Non-pigmented ciliary epithelial cell (primary cell): ENCODE results near the gene PCDHGA1.
A peak's percentile ranks its signal among the peaks of the same experiment; 100 is the strongest.
"Not testable (repeated sequence)": the region's sequence is repeated elsewhere in the genome, so short reads cannot be mapped to it uniquely, and the experiment has no call there.

Experiments
- DNase-seq: peaks from one replicate; pipeline ENCODE4 v3.0.0-alpha.2; 2010; ENCODE audit warnings: low read depth

The PCDHGA1 gene

DNA sequence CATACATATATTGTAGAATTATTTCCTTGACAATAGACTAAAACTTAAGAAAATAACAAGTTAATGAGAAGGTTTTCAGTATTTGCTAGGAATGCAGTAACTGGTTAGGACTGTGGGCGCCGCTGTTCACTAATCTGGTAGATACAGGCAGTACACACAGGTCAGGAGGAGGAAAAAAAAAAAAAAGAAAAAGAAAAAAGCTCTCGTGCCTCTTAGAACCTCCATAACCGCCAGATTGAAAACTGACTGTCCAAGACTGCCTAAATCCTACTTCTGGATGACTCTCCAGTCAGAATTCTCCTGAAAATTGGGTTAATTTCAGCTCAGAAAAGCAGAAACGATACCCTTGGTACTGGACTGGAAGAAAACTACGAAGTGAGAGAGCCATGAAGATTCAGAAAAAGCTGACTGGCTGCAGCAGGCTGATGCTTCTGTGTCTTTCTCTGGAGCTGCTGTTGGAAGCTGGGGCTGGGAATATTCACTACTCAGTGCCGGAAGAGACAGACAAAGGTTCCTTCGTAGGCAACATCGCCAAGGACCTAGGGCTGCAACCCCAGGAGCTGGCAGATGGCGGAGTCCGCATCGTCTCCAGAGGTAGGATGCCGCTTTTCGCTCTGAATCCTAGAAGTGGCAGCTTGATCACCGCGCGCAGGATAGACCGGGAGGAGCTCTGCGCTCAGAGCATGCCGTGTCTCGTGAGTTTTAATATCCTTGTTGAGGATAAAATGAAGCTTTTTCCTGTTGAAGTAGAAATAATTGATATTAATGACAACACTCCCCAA, at the start of gene PCDHGA1:
TSS of gene PCDHGA1 (plus strand) at position 216 of the 782 bp plus-strand sequence.
- DNase-seq, result no peak

DNA sequence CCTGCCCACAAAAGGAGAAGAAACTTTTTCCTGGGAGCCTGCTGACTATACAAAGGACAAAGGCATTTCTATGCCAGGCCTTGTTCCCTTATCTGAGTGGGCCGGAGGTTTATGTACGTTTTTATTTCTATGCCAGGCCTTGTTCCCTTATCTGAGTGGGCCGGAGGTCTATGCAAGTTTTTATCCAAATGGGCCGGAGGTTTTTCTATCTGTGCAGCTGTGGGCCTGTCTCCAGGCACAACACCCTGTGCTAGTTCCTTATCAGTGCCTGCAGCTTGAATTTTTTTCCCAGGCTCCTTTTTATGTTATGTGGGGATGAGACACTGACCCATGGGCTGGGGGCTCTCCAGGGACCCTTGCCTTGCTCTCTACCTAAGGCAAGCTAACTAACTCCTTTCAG, 31.9 kb upstream of the PCDHGA1 start:
- DNase-seq, result no peak

DNA sequence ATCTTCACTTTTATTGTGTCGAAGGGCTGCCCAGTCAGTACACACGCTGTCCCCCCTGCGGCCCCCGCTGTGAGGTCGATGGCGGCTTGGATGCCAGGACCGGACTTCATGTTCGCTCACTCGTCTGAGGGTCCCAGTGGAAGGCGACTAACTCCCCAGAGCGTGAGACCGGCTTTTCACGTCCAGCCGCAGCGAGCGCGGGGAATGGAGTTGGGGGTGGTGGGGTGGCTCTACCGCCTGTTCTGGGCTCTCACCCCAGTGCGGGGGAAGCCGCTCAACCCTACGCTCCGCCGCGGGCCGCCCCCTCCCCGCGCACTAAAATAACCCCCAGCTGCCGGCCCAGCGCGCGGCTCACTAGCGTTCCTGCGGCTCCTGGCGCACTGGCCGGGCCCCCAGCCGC, 26.6 kb upstream of the PCDHGA1 start, which contains the start of gene SLC25A2:
TSS of gene SLC25A2 (minus strand) at position 294 of the 400 bp plus-strand sequence. CDS start at position 110, 184 bp downstream.
- DNase-seq, result no peak

DNA sequence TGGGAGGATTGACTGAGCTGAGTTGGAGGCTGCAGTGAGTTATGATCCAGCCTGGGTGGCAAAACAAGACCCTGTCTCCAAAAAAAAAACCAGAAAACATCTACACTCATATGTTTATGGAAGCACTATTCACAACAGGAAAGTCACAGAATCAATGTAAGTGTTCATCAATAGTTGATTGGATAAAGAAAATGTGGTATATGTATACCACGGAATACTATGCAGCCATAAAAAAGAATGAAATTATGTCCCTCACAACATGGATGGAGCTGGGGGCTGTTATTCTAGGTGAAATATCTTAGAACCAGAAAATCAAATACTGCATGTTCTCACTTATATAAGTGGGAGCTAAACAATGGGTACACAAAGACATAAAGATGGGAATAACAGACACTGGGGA, 23.7 kb upstream of the PCDHGA1 start:
- no peak for DNase-seq

DNA sequence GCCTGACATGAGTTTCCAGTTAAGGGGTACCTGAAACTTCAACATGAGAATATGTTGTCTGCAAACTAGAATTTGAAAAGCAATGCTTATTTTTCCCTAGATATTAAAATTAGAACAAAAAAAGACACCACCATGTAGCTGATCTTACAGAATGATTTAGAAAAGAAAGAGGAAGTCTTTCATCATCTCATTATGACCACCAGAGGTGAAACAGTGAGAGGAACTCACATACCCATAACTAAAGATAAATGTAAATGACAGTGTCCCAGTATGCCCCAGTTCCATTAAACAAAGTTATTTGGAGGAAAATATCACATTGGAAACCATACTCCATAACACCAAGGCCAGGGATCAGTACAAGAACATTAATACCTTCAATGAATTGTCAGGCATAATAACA, 16.6 kb upstream of the PCDHGA1 start:
- DNase-seq, result no peak

DNA sequence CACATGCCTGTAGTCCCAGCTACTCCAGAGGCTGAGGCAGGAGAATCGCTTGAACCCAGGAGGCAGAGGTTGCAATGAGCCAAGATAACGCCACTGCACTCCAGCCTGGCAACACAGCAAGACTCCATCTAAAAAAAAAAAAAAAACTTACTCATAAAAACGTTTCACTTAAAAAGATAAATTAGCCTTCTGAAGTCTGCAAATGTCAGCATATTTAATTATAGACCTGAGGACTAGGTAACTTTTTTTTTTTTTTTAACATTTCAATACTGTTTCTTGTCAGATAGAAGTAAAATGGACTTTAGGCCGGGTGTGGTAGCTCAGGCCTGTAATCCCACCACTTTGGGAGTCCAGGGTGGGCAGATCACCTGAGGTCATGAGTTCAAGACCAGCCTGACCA, 13.4 kb upstream of the PCDHGA1 start:
- not testable (repeated sequence) for DNase-seq

DNA sequence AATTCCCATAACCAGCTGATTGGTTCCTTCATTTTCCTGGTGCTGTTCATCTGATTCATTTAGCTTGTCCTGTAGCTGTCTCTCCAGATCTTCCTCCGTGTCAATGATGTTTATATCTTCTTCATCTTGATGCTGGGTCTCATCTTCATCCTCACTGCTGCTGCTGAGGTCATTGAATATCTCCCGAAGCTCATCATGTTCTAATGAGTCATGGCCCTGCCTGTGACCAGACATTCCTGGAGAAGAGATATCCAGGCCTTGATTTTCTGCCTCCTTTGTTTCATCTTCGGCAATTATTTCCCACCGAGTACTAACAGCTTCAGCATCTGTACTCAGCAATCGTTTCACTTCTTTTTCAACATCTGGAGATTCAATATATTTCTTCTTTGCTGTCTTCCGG, 11.1 kb upstream of the PCDHGA1 start:
- DNase-seq, result no peak

DNA sequence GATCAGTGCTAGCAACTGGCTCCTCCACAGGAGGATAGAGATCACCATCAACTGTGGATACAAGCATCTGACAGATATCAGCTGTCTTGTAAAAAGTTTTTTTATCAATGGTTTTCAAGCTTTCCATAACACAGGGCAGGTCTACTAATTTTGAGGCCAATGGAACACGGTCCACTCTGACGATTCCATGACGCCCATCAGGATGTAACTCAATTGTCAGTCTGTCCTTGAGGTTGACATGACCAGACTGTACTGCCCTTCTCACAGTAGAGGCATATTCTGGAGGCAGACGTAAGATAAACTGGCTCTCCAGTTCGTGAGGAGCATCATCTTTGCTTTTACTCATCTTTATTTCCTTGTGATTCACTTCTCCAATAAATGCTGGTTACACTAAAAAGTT, 10.6 kb upstream of the PCDHGA1 start:
- DNase-seq, result no peak

DNA sequence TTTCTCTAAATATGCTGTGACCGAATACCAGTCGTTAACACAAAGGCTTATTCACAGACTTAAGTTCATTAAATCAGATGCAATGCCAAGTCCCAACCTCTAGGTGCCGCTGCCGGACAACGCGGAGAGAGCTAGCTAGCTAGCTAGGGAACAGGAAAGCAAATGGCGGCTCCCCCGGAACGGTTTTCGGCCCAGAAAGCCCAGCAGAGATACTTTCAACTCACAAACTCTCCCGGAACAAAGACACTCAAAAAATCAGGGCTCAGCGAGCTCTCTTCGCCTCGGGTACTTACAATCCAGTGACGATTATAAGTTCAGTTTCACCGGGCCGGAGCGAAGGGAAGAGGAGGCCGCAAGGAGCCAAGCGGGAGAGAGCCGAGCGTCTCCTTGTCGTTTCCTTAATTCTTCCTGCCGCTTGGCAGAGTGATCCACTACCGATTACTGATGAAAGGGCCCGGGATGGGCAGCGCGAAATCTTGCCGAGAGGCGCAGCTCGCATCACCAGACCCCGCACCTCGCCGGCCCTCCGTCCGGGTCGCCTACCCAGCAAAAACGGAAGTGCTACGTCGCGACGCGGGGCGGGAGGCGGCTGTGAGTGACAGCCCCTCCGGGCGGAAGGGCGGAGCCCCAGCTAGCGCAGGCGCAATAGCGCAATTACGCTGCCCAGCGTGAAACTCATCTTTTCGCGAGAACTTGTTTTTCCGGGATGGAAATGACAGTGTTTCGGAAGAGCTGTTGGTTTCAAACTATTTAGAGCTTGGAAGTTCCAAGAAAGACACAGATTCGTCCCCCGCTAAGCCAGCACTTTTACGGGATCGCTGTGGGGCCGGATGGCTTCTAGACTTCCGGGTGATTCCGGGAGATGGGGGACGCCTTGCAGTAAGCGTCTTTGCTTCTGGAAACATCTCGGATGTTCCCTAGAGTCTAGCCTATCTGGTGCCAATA, 9.8 kb upstream of the PCDHGA1 start, which contains the start of gene TAF7:
TSS of gene TAF7 (minus strand) at position 560 of the 945 bp plus-strand sequence. CDS start 740 bp downstream, outside the sequence.
- DNase-seq, result peak; percentile 76

DNA sequence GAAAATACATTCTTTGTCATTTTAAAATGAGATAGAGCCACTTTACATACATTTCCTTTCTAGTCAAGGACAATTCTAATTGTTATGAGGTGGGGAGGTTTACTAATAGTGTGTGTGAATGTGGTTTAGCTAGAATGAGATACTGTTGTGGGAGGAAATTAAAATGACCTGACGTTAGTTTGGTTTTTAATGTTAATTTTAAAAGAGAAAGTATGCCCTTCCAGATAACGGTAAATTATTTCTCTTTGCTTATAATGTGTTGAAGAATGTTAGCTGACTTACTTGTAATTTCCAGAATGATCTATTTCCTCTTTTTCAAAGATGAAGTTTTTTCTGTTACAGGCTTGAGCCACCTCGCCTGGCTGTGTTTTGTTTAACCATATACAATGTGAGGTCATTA, 8.1 kb upstream of the PCDHGA1 start:
- no peak for DNase-seq

DNA sequence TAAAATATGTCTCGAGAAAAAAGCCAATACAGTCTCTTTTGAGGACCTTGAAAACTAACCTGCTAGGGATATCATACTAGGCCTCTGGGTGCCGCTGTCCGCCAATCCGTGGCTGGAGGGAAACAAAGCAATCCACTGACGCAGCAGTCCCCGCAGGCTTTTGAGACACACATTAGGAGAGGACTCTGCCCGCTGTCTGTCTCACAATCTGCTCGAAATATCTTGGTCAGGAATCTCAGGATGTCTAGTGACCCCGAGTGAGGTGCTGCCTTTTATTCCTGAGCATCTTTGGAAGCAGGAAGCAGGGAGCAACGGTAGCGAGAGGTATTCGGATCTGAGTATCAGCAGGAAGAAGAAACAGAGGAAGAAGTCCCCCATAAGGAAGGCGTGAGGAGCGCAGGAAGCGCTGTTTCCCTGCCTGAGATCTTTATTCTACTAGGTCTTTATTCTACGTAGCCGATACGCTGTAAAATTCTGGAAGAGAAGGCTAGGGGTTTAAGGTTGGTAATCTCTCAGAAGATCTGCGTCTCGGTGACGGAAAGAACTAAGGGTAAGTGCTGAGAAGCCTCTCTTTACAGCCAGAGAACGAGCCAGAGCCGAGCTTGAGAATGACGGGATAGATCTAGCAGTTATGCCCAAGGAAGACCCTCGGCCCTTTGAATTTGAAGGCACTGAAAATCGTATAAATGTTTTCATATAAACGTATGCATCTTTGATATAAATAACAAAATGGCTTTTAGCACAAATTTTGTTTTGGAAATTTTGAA, 4.0 kb upstream of the PCDHGA1 start:
- no peak for DNase-seq

DNA sequence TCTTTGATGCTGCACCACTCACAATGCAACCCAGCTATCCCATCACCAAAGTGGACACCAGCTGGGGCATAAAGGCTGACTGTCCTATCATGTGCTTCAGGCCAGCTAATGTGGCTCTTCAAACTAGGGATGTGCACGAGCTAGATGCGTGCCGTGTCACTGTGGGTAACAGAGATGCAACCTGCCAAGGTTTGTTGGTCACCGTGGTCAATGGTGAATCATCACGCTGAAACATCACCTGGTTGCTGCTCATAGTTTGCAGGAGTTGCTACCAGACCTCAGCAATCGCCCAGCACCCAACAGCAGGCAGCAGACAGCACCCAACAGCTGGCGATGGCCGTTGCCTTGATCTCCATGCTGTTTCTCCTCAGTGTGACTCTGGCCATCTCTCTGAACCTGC, 2.1 kb upstream of the PCDHGA1 start:
- DNase-seq, result no peak

DNA sequence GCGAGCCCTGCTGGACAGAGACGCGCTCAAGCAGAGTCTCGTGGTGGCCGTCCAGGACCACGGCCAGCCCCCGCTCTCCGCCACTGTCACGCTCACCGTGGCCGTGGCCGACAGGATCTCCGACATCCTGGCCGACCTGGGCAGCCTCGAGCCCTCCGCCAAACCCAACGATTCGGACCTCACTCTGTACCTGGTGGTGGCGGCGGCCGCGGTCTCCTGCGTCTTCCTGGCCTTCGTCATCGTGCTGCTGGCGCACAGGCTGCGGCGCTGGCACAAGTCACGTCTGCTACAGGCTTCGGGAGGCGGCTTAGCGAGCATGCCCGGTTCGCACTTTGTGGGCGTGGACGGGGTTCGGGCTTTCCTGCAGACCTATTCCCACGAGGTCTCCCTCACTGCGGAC, 2.3 kb downstream of the PCDHGA1 start:
- not testable (repeated sequence) for DNase-seq

DNA sequence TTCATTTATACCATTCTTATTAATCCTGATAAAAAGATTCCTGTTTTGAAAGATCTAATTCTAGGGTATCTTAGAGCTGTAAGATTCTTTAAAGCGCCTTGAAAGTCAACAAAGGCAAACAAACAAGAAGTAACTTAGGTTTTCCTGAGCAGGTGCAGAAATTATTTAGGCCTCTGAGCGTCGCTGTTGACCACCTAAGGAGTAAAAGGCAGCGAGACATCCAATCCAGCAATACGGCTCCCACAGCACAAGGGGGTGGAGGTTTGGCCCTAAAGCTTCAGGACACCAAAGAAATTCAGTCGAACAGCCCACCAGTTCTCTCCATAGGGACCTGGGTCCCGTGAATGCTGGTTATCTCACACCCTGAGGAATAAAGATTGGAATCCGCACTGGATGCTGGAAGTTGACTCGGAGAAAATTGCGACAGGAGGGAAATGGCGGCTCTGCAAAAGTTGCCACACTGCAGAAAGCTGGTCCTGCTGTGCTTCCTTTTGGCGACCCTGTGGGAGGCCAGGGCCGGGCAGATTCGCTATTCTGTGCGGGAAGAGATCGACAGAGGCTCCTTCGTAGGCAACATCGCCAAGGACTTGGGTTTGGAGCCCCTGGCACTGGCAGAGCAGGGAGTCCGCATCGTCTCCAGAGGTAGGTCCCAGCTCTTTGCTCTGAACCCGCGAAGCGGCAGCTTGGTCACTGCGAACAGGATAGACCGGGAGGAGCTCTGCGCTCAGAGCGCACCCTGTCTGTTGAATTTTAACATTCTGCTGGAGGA, 8.4 kb downstream of the PCDHGA1 start, which contains the start of gene PCDHGA2:
TSS of gene PCDHGA2 (plus strand) at position 223 of the 769 bp plus-strand sequence.
- no peak for DNase-seq

DNA sequence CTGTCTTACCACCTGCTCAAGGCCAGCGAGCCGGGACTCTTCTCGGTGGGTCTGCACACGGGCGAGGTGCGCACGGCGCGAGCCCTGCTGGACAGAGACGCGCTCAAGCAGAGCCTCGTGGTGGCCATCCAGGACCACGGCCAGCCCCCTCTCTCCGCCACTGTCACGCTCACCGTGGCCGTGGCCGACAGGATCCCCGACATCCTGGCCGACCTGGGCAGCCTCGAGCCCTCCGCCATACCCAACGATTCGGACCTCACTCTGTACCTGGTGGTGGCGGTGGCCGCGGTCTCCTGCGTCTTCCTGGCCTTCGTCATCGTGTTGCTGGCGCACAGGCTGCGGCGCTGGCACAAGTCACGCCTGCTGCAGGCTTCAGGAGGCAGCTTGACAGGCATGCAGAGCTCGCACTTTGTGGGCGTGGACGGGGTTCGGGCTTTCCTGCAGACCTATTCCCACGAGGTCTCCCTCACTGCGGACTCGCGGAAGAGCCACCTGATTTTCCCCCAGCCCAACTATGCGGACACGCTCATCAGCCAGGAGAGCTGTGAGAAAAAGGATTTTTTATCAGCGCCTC, 10.6 kb downstream of the PCDHGA1 start:
- DNase-seq, result not testable (repeated sequence)

DNA sequence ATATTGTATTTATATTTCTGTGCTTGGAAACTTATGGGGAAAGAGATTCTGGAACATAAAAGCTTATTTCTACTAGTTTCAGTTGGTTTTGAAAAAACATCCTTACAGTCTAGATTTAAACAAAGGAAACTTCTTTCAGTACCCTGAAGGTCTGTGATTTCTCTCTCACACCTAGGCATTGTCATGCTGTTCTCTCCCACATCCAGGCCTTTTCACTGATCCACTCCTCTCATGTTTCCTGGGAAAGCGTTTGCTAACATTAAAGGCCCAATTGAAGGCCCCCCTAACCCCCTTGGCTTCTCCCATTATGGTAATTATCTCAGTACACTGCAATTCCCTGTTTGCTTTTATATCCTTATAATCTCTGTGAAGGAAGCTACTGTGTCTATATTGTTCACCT, 12.5 kb downstream of the PCDHGA1 start:
- DNase-seq, result no peak

DNA sequence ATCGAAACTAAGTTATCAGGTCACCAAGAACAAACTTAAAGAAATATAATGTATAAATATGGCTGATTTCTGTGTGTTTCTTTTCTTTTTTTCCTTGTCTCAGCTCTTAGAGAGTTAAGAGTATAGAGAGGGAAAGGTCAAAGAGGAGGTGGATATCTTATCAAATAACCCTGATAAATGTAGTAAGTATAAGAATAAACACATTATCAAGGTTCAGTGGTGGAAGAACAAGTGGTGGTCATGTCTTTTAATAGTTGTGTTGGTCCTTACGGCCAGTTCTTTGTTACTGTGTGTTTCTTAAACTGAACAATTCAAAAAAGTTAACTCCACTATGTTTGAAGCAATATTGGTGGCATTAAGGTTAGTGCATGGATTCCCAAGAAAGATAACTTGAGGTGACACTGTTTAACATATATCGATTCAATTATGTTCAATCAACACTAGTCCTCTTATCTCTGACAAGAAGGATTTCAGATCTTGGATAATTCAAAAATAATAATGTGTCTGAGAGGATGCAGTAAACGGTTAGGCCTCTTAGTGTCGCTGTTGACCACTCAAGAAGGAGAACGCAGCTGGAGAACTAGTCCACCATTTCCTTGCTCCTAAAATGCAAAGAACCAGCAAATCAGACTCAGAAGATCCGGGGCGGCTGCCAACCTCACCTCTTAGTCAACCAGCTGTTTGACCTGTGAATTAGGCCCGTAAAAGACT, 13.1 kb downstream of the PCDHGA1 start, which contains the start of gene PCDHGA3:
TSS of gene PCDHGA3 (plus strand) at position 588 of the 711 bp plus-strand sequence. CDS start 205 bp downstream, outside the sequence.
- DNase-seq, result no peak

DNA sequence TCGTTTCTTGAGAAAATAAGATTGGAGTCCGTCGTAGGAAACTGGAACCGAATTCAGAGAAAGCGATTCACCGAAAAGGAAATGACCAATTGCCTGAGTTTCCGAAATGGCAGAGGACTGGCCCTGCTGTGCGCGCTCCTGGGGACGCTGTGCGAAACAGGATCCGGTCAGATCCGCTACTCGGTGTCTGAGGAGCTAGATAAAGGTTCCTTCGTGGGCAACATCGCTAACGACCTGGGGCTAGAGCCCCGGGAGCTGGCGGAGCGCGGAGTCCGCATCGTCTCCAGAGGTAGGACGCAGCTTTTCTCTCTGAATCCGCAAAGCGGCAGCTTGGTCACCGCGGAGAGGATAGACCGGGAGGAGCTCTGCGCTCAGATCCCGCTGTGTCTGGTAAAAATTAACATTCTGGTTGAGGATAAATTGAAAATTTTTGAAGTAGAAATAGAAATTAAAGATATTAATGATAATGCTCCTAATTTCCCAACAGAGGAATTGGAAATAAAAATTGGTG, 13.7 kb downstream of the PCDHGA1 start:
- no peak for DNase-seq

DNA sequence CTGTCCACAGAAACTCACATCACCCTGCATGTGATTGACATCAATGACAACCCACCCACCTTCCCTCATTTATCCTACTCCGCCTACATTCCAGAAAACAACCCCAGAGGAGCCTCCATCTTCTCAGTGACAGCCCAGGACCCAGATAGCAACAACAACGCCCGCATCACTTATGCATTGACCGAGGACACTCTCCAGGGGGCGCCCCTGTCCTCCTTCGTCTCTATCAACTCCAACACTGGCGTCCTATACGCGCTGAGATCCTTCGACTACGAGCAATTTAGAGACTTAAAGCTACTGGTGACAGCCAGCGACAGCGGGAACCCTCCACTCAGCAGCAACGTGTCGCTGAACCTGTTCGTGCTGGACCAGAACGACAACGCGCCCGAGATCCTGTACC, 15.0 kb downstream of the PCDHGA1 start:
- DNase-seq, result no peak

DNA sequence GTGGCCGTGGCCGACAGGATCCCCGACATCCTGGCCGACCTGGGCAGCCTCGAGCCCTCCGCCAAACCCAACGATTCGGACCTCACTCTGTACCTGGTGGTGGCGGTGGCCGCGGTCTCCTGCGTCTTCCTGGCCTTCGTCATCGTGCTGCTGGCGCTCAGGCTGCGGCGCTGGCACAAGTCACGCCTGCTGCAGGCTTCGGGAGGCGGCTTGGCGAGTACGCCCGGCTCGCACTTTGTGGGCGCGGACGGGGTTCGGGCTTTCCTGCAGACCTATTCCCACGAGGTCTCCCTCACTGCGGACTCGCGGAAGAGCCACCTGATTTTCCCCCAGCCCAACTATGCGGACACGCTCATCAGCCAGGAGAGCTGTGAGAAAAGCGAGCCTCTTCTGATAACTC, 15.7 kb downstream of the PCDHGA1 start:
- not testable (repeated sequence) for DNase-seq
